ENCODE measurements around the gene SACS.
"Not testable (repeated sequence)": the region's sequence is repeated elsewhere in the genome, so short reads cannot be mapped to it uniquely, and the experiment has no call there.

Gene SACS

GRCh38 chr13:23411220-23411619 is 22.3 kb downstream of the SACS start:
- no peak for DNase-seq

DNA sequence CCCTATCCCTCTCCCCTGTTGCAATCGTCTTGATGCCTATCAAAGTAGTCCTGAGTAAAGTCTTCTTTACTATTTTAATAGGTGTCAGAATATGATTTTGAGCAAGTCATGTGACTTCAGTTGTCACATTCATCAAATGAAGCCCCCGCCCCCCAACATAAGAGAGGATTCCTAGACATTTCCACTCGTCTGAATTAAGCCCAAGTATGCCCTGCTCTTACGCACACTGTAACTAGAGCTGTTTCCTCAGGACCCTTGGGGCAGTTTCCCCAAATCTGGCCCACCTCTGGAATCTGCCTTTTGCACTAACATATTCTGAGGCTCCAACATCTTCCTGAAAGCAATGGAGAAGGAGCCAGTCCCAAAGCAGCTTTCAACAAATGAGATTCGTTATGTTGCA is 25.5 kb downstream of the SACS start:
- no peak for DNase-seq

DNA sequence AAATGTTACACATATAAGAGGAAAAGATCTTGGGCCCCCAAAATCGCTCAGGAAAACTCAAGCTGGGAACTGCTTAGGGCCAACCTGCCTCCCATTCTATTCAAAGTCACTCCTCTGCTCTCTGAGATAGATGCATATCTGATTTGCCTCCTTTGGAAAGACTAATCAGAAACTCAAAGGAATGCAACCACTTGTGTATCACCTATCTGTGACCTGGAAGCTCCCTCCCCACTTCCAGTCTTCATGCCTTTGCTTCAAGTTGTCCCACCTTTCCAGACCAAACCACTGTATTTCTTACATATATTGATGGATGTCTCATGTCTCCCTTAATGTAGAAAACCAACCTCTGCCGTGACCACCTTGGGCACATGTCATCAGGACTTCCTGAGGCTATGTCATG is 32.3 kb downstream of the SACS start:
- DNase-seq = not testable (repeated sequence)

DNA sequence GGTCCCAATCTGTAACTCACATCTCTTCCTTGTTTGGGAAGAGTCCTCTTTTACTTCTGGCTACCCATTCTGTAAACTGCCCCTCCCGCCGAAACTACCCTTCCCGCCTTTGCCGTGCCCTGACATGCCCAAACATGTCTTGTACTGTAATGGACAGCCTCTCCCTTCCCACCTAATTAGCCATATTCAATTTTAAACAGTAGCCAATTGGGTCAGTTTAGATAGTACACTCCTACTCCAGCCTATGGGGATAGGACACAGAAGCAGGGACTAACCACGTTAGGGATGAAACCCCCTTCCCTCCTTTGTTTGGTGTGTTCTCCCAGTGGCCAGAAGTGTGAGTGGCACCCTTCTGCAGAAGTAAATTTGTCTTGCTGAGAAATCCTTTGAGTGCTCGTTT is 34.2 kb downstream of the SACS start:
- DNase-seq = no peak

DNA sequence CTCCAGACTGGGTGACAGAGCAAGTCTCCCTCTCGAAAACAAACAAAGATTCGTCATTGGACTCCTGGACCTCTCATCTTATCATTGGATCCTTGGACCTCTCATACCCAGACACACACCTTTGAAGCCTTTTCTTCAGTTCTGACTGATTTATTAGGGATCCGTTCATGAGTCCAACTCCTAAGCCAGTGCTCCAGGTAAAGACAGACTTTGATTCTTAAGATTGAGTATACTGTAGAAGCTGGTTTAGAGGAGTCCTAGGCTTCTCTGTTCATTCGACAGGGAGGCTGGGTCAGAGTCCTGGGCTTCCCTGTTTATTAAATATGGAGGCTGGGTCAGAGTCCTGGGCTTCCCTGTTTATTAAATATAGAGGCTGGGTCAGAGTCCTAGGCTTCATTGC is 38.7 kb downstream of the SACS start:
- DNase-seq = no peak

GRCh38 chr13:23392925-23393645 is 40.4 kb downstream of the SACS start:
- DNase-seq = no peak

DNA sequence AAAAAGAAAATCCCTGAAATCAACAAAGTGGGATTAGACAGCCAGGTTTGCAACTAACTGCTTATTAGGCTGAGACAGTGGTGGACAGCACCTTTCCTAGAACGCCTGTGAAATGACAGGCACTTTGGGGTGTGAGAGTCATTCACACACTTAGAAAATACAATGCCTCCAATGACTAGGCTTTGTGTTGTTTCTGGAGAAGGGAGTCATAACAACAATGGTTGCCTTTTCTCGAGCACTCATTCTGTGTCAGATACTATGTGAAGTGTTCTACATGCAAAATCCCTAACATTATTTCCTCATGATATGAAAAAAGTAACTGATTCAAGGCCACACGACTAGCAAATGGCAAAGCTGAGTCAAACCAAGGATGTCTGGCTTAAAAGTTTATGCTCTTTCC is 41.2 kb downstream of the SACS start:
- no peak for DNase-seq

GRCh38 chr13:23391752-23392151 is 41.8 kb downstream of the SACS start:
- no peak for DNase-seq

GRCh38 chr13:23386533-23386932 is 47.0 kb downstream of the SACS start:
- DNase-seq = no peak

- no peak for DNase-seq
These were observed 47.6 kb downstream of the SACS start for GRCh38 chr13:23385931-23386330.

GRCh38 chr13:23384111-23384510 is 49.4 kb downstream of the SACS start:
- DNase-seq = no peak

DNA sequence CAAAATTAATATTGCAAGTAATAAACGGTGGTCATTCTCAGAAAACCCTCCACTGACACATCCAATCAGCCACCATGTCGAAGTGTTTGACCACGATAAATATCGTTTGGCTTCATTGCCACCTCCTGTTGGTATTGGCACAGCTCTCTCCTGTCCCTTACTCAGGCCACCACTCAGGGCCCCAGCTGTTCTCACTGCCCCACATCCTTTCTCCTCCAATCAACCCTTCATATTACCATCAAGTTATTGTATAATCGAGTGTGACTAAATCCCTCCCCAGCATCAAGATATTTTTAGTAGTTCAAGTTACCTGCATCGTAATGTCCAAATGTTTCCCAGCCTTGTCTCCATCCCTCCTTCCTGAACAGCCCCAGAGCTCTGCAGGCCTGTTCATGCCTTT is 50.4 kb downstream of the SACS start:
- DNase-seq = no peak

DNA sequence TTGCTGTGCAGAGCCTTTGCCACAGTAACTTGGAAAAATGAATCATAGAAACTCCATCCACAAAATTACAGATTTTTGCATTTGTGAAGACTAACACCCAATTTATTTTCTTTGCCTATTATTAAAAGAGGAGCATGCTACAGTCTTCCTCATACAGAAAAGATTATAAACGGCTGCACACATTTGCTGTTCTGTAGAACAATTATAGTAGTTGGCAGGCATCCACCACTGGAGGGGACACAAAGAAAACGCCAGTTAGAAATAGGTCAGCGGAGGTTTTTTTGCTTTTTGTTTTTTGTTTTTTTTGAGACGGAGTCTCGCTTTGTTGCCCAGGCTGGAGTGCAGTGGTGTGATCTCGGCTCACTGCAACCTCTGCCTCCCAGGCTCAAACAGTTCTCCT is 51.6 kb downstream of the SACS start:
- DNase-seq = no peak

DNA sequence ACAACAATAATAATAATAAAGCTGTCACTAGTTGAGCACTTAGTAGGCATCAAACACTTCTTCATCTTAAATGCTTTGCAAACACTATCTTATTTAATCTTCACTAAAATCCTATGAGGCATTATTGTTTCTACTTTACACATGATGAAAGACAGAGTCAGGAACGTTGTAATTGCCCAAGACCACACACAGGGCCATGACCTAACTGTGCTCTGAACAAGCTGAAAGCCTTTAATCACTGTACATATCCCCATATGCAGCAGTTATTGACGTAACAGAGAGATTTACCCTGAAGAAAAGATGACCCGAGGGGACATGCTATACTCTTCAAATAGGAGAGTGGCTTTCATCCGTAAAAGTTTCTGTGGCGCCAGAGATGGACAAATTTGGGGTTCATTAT is 53.0 kb downstream of the SACS start:
- no peak for DNase-seq

GRCh38 chr13:23377983-23378632 is 55.4 kb downstream of the SACS start:
- peak; percentile 54 to 65 for DNase-seq

GRCh38 chr13:23377579-23377978 is 55.9 kb downstream of the SACS start:
- peak; percentile 27 to 65 for DNase-seq

GRCh38 chr13:23375001-23375971 is 58.2 kb downstream of the SACS start:
- DNase-seq = peak; percentile 53 to 90

DNA sequence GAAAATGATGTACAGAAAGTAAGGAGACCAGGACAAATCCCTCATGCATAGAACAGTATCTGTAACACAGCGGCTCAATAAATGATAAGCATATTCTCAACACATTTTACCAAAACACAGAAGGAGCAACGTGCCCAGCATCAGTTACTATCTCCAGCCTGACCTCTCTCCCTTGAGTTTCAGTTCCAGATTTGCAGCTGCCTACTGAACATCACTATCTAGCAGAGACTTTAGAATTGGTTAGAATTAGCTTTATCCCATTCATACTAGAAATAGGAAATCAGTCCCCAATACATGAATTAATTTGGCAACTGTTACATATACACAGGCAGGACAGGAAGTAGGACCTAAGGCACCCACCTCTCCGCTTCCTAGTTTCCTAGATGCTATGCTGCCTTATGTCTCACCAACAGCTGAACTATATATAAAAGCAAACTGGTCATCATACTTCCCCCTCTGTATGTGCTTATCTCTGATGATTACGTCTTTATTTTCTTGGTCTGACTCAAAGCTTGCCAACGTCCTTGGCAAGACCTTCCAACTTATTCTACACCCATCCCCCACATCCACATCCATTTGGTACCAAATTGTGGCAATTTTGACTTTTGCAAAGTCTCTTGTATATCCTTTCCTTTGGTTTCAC is 61.1 kb downstream of the SACS start:
- no peak for DNase-seq

- DNase-seq = no peak
These were observed 65.6 kb downstream of the SACS start for GRCh38 chr13:23367907-23368306.

DNA sequence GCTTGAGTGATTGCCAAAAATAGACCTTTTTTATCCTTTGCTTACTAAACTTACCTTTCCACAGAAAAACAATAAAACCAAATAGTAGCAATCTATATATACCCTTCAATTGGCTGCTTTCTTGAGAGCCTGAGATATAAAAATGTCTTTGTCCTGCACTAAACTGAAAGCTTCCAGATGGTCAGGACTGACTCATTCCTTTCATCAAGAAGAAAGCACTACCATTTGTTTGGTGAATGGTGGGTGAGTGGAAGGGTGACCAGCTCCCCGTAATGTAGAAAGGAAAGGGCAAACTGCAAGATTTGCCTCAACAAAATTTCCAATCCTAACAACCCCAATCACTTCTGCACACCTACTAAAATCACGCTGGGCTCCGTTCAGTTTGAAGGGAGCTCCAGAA is 67.8 kb downstream of the SACS start:
- no peak for DNase-seq

GRCh38 chr13:23359882-23360281 is 73.6 kb downstream of the SACS start:
- no peak for DNase-seq

DNA sequence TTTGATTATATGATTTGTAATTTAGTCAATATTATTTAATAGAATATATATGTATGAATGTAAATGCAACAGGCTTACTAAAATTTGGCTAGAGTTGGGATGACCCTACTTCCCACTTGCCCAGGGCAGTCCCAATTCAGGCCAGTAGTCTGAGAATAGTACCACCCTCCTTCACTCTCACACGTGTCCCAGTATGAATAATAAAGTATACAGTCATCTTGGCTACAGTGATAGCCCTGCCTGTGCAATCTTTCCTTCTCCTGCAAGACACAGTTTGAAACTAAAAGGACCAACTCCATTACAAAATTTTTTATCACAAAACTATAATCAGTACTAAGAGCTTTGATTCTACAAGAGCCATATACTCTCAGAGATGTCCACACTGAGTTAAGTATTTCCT is 76.2 kb downstream of the SACS start:
- DNase-seq = no peak

- no peak for DNase-seq
These were observed 77.1 kb downstream of the SACS start for GRCh38 chr13:23356368-23356767.
